ENCODE measurements around the gene SERINC3. TPM values are rescaled to one million over a fixed set of nuclear protein-coding genes. Genes with fewer than 3 reads are reported as not detected.

The SERINC3 gene
- total and polyA plus RNA-seq, 2 of the 8 experiments (the other 6 are each of a cell fraction or from before 2014, with no cell fraction given), result 47.2 to 66.0 TPM

- H3K4me3 ChIP-seq (ENCODE audit: extremely low read depth in 1 of 4, insufficient read depth in 2 of 4, low read depth in 3 of 4, low read length in 4 of 4), result no peak overlapping the region
- no peak overlapping the region for H3K9ac ChIP-seq (replicated peaks in 1 of 4; ENCODE audit: extremely low read depth in 1 of 4, low read depth in 3 of 4, low read length in 3 of 4)
- no peak overlapping the region; the same call in 1 of the 2 replicates for H4K8ac ChIP-seq (ENCODE audit: extremely low read depth, insufficient read depth, low read length)
- ChIA-PET POLR2A (ENCODE audit: partially characterized antibody) (interaction anchor here (0.9 kb wide), 1 partner anchor 29 kb away, joined by 4 read pairs; no protein-coding TSS in a partner anchor), CTCF (ENCODE audit: partially characterized antibody) (interaction anchor here (1.5 to 1.6 kb wide), 3 partner anchors 12 to 63 kb away, joined by 3 to 6 read pairs (median 5); no protein-coding TSS in a partner anchor)
- no peak overlapping the region for H2BK120ac ChIP-seq (replicated peaks; ENCODE audit: low read depth, low read length)
- DNase-seq (ENCODE audit: low read depth in 1 of 2, low spot score in 2 of 2) (no peak), FAIRE-seq (no peak)
- 97% methylated on average over 8 of the region's 8 CpGs; no CpG with 5 or more reads in 1 of the 2 experiments for WGBS, 2 experiments (ENCODE audit: extremely low coverage in 1 of 2, insufficient coverage in 1 of 2, insufficient read length in 1 of 2, insufficient replicate concordance in 2 of 2, low coverage in 1 of 2, low lambda C conversion rate in 2 of 2, missing lambda C conversion rate in 1 of 2)
- no peaks in the 10 kb centered on the region for H3K23me2 ChIP-seq (ENCODE audit: low read depth, low read length)
- H3K79me1 ChIP-seq (ENCODE audit: low read depth, low read length), result peaks cover 2% of the 10 kb centered on the region
- H2BK15ac ChIP-seq (ENCODE audit: low read length), result no peak overlapping the region
- no peak overlapping the region for H2AK5ac ChIP-seq (ENCODE audit: low read depth, low read length)
- no peak overlapping the region for H3K14ac ChIP-seq (ENCODE audit: insufficient read length)
- H3K4ac ChIP-seq (replicated peaks; ENCODE audit: insufficient read length, low read depth, low read length), result no peak overlapping the region
- H3K23ac ChIP-seq (ENCODE audit: insufficient read length), result no peak overlapping the region
- H3K36me3 ChIP-seq (ENCODE audit: control insufficient read depth in 2 of 4, insufficient read depth in 4 of 4, low read length in 3 of 4), result no peaks in the 10 kb centered on the region
- H2BK12ac ChIP-seq (ENCODE audit: low read depth, low read length), result no peak overlapping the region
- no peak overlapping the region for H4K91ac ChIP-seq (replicated peaks; ENCODE audit: insufficient read length, low read length)
- no peak overlapping the region for H2BK5ac ChIP-seq (ENCODE audit: low read depth, low read length)
- H3K18ac ChIP-seq (ENCODE audit: extremely low read depth, low read length), result no peak overlapping the region
- no peak overlapping the region for H2BK20ac ChIP-seq (ENCODE audit: low read length)
- H4K20me1 ChIP-seq (replicated peaks in 1 of 2; ENCODE audit: control insufficient read depth in 1 of 2, insufficient read depth in 2 of 2, low read length in 2 of 2), result no peaks in the 10 kb centered on the region
- no peaks in the 10 kb centered on the region for H3K4me1 ChIP-seq (replicated peaks in 1 of 4; ENCODE audit: control insufficient read depth in 3 of 4, insufficient read depth in 4 of 4, low read length in 3 of 4)
- H3K4me2 ChIP-seq (ENCODE audit: insufficient read depth in 1 of 2, low read depth in 2 of 2, low read length in 2 of 2), result no peak overlapping the region
- H3K27ac ChIP-seq (ENCODE audit: low read depth, low read length), result no peak overlapping the region
- H3K56ac ChIP-seq (replicated peaks; ENCODE audit: insufficient read length, low read depth, low read length), result no peak overlapping the region
- no peaks in the 10 kb centered on the region for H3K9me3 ChIP-seq (ENCODE audit: insufficient read depth in 2 of 2, low read depth in 1 of 2, low read length in 1 of 2)
- H3K79me2 ChIP-seq (ENCODE audit: control insufficient read depth in 1 of 2, insufficient read depth in 2 of 2, low read length in 2 of 2), result no peaks in the 10 kb centered on the region
- no peaks in the 10 kb centered on the region for H3K27me3 ChIP-seq (replicated peaks in 1 of 4; ENCODE audit: control insufficient read depth in 3 of 4, extremely low read depth in 1 of 4, insufficient read depth in 3 of 4, low read length in 3 of 4)
- no peak overlapping the region for H2AFZ ChIP-seq (ENCODE audit: low read length)
- H4K5ac ChIP-seq (ENCODE audit: insufficient read length, low read depth, low read length), result no peak overlapping the region
- no peak for TF ChIP-seq E2F6 (IDR thresholded peaks at IDR 0.05)
- no peak for TF ChIP-seq SP1 (IDR thresholded peaks at IDR 0.05; ENCODE audit: low read depth, low read length)
- no peak for TF ChIP-seq SUZ12 (IDR thresholded peaks at IDR 0.05; ENCODE audit: low read length)
- TF ChIP-seq BRCA1 (IDR thresholded peaks at IDR 0.05; ENCODE audit: low read depth, low read length), result no peak
- TF ChIP-seq FOSL1 (IDR thresholded peaks at IDR 0.05; ENCODE audit: insufficient read depth, low read depth, low read length), result no peak
- no peak for TF ChIP-seq TAF1 (IDR thresholded peaks at IDR 0.05; ENCODE audit: low read depth, low read length)
- TF ChIP-seq EGR1 (IDR thresholded peaks at IDR 0.05; ENCODE audit: borderline replicate concordance, low read depth, low read length), result no peak
- no peak for TF ChIP-seq CBX8 (IDR thresholded peaks at IDR 0.05; ENCODE audit: borderline replicate concordance, low read depth, low read length)
- no peak for TF ChIP-seq USF2 (IDR thresholded peaks at IDR 0.05; ENCODE audit: low read length)
- TF ChIP-seq SRF (IDR thresholded peaks at IDR 0.05; ENCODE audit: low read depth, low read length), result no peak
- TF ChIP-seq EP300 (IDR thresholded peaks at IDR 0.05; ENCODE audit: borderline replicate concordance in 1 of 2, low read depth in 2 of 2, low read length in 2 of 2), result no peak
- no peak for TF ChIP-seq ASH2L (IDR thresholded peaks at IDR 0.05; ENCODE audit: low read length)
- TF ChIP-seq, protein P1, sequence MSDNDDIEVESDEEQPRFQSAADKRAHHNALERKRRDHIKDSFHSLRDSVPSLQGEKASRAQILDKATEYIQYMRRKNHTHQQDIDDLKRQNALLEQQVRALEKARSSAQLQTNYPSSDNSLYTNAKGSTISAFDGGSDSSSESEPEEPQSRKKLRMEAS (IDR thresholded peaks at IDR 0.05), result no peak
These were observed 25.5 kb upstream of the SERINC3 start for GRCh38 chr20:44547419-44547818.
